Measurements from ENCODE around the gene KIFC3.

The KIFC3 gene

GRCh38 chr16:57755726-57756423 is 46.4 kb downstream of the KIFC3 start:
- CTCF ChIA-PET: interaction anchor here (0.6 to 3.3 kb wide), 15 partner anchors 8 to 366 kb away, joined by 3 to 20 read pairs (median 3); no protein-coding TSS in a partner anchor
- Histone ChIP-seq H3K36me3 (ENCODE audit: control insufficient read depth in 2 of 2, insufficient read depth in 1 of 2, low read length in 2 of 2) (peaks cover 0 to 91% of the 10 kb centered on the region in 2 experiments; a peak in 1 of 3 replicates), H3K4me3 (ENCODE audit: low read depth, low read length) (no peak overlapping the region), H3K9me3 (ENCODE audit: control insufficient read depth, insufficient read depth, low read depth, low read length) (no peaks in the 10 kb centered on the region), H3K4me1 (ENCODE audit: control insufficient read depth, insufficient read depth, low read length) (no peaks in the 10 kb centered on the region), H3K27ac (ENCODE audit: extremely low read depth, low read depth, low read length) (no peak overlapping the region)
- POLR2A ChIA-PET: interaction anchor here (0.6 kb wide), 1 partner anchor 106 kb away, joined by 6 read pairs; no protein-coding TSS in a partner anchor
- TF ChIP-seq KLF8 (tag by site-specific recombination; IDR thresholded peaks at IDR 0.05): 0 out of 2 replicates have a peak, but pooled peaks have one; percentile 13
- TF ChIP-seq PRDM4 (tag by site-specific recombination; IDR thresholded peaks at IDR 0.05): 0 out of 2 replicates have a peak, but pooled peaks have one; percentile 26
- TF ChIP-seq ZBTB11 (tag by site-specific recombination; conservative IDR thresholded peaks at IDR 0.05; ENCODE audit: low read depth): no peak
- TF ChIP-seq KLF9 (tag by site-specific recombination; IDR thresholded peaks at IDR 0.05; ENCODE audit: low read depth): peak; percentile 62
- peak; percentile 82; the same call in 1 of the 2 replicates for TF ChIP-seq KLF1 (tag by site-specific recombination; IDR thresholded peaks at IDR 0.05)
- peak; percentile 94 for TF ChIP-seq EGR2 (tag by site-specific recombination; IDR thresholded peaks at IDR 0.05; ENCODE audit: low read depth)
- no peak for TF ChIP-seq ZNF768 (tag by site-specific recombination; IDR thresholded peaks at IDR 0.05)
- peak; percentile 87 for TF ChIP-seq ZFHX2 (tag by site-specific recombination; conservative IDR thresholded peaks at IDR 0.05)

- Histone ChIP-seq H3K4me3 (ENCODE audit: low read depth, low read length) (no peak overlapping the region), H3K27ac (ENCODE audit: extremely low read depth, low read depth, low read length) (no peak overlapping the region), H3K4me1 (ENCODE audit: control insufficient read depth, insufficient read depth, low read length) (no peaks in the 10 kb centered on the region), H3K36me3 (ENCODE audit: control insufficient read depth in 2 of 2, insufficient read depth in 1 of 2, low read length in 2 of 2) (peaks cover 0 to 88% of the 10 kb centered on the region in 2 experiments; a peak in 1 of 3 replicates), H3K9me3 (ENCODE audit: control insufficient read depth, insufficient read depth, low read depth, low read length) (no peaks in the 10 kb centered on the region)
- TF ChIP-seq ZNF513 (tag by site-specific recombination; IDR thresholded peaks at IDR 0.05) (0 out of 2 replicates have a peak, but pooled peaks have one; percentile 44), ZNF510 (tag by site-specific recombination; IDR thresholded peaks at IDR 0.05; ENCODE audit: insufficient replicate concordance) (no peak), ZNF391 (tag by site-specific recombination; IDR thresholded peaks at IDR 0.05; ENCODE audit: borderline replicate concordance, low read depth) (no peak), RBAK (tag by site-specific recombination; IDR thresholded peaks at IDR 0.05) (no peak), ZNF280D (tag by site-specific recombination; IDR thresholded peaks at IDR 0.05) (no peak), ZSCAN23 (tag by site-specific recombination; IDR thresholded peaks at IDR 0.05) (no peak), KLF8 (tag by site-specific recombination; IDR thresholded peaks at IDR 0.05) (no peak), EGR2 (tag by site-specific recombination; IDR thresholded peaks at IDR 0.05; ENCODE audit: low read depth) (peak; percentile 63), ZFHX2 (tag by site-specific recombination; conservative IDR thresholded peaks at IDR 0.05) (peak; percentile 63)
- POLR2A ChIA-PET: interaction anchor here (0.6 kb wide), 1 partner anchor 107 kb away, joined by 6 read pairs; no protein-coding TSS in a partner anchor
- CTCF ChIA-PET: interaction anchor here (0.6 to 3.3 kb wide), 4 partner anchors 56 to 342 kb away, joined by 3 to 20 read pairs (median 4); no protein-coding TSS in a partner anchor
These were observed 47.1 kb downstream of the KIFC3 start for GRCh38 chr16:57755061-57755684.
